ENCODE measurements around the gene HDDC2.

The HDDC2 gene

DNA sequence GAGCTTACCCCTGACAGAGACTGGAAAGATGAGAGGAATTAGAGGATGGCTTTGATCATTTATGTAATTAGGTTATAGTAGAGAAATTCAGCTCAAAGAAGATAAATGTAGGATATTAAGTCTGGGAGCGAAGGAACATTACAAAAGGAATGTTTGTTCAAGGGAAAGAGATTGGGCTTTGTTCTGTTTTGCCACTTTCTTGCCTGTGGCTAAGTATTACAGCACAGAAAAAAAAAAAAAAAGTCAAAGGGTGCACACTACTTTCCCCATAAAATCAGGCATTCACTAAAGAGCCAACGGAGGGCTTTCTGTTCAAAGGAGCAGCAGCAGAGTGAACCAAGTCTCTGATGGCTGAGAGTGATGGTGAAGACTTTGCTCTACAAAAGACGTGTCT is 5.0 kb upstream of the HDDC2 start:
- H2AFZ ChIP-seq (ENCODE audit: low read length, unreplicated experiment) = no peak overlapping the region

DNA sequence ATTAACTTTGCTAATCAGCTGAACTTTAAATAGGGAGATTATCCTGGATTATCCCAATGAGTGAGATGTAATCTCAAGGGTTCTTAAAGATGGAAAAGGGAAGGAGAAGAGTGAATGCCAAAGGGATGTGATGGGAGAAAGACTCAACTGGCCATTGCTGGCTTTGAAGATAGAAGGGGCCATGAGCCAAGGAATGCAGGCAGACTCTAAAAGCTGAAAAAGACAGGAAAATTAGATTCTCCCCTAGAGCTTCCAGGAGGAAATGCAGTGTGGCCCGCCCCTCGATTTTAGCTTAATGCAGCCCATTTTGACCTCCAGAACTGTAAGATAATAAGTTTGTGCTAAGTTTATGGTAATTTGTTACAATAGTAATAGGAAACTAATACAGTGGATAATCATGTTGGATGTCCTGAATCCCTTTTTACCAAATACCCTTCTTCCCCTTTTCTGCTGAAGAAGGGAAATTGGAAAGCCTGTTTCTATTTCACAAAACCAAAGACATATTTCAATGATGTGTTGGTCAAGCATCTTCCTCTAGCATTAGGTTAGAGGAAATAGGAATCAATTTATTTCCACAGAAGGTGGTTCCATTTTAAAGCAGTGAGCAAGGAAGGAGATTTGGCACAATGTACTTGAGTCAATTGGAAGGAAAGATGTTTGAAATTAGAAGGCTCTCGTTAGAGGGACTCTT is 3.3 kb upstream of the HDDC2 start:
- Histone ChIP-seq H3K79me2 (ENCODE audit: control insufficient read depth, insufficient read depth, low read length, unreplicated experiment) (peaks cover 6% of the 10 kb centered on the region), H3K27ac (ENCODE audit: low read depth, low read length) (no peak overlapping the region), H3K27me3 (ENCODE audit: insufficient read depth, low read length) (peaks cover 10% of the 10 kb centered on the region), H3K36me3 (ENCODE audit: insufficient read depth, low read length) (peaks cover 2% of the 10 kb centered on the region; the same call in 1 of the 2 replicates), H3K4me3 (ENCODE audit: low read depth, low read length) (no peak overlapping the region), H3K4me1 (ENCODE audit: control insufficient read depth, insufficient read depth, low read length, unreplicated experiment) (peaks cover 11% of the 10 kb centered on the region), H2AFZ (ENCODE audit: low read length, unreplicated experiment) (no peak overlapping the region)

More for the DNA sequence above, 5.0 kb upstream of the HDDC2 start:
- no peaks in the 10 kb centered on the region for H3K79me2 ChIP-seq (ENCODE audit: control insufficient read depth, insufficient read depth, low read length, unreplicated experiment)
- peaks cover 6% of the 10 kb centered on the region for H3K4me1 ChIP-seq (ENCODE audit: control insufficient read depth, insufficient read depth, low read length, unreplicated experiment)
- H3K36me3 ChIP-seq (ENCODE audit: insufficient read depth, low read length) = no peaks in the 10 kb centered on the region
- no peak overlapping the region for H3K27ac ChIP-seq (ENCODE audit: low read depth, low read length)
- no peak overlapping the region for H3K4me3 ChIP-seq (ENCODE audit: low read depth, low read length)
- H3K27me3 ChIP-seq (ENCODE audit: insufficient read depth, low read length) = peaks cover 10% of the 10 kb centered on the region

DNA sequence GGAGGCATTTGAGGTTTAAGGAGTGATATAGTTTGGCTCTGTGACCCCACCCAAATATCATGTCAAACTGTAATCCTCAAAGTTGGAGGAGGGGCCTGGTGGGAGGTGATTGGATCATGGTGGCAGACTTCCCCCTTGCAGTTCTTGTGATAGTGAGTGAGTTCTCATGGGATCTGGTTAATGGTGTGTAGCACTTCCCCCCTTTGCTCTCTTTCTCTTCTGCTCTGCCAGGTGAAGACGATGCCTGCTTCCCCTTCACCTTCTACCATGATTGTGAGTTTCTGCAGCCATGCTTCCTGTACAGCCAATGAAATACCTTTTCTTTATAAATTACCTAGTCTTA is 1.7 kb upstream of the HDDC2 start:
- Histone ChIP-seq H3K4me1 (ENCODE audit: control insufficient read depth, insufficient read depth, low read length, unreplicated experiment) (peaks cover 19% of the 10 kb centered on the region), H3K36me3 (ENCODE audit: insufficient read depth, low read length) (peaks cover 8% of the 10 kb centered on the region; the same call in 1 of the 2 replicates), H3K79me2 (ENCODE audit: control insufficient read depth, insufficient read depth, low read length, unreplicated experiment) (peaks cover 13% of the 10 kb centered on the region), H3K4me3 (ENCODE audit: low read depth, low read length) (no peak overlapping the region), H2AFZ (ENCODE audit: low read length, unreplicated experiment) (no peak overlapping the region), H3K27me3 (ENCODE audit: insufficient read depth, low read length) (peaks cover 10% of the 10 kb centered on the region), H3K27ac (ENCODE audit: low read depth, low read length) (no peak overlapping the region)

DNA sequence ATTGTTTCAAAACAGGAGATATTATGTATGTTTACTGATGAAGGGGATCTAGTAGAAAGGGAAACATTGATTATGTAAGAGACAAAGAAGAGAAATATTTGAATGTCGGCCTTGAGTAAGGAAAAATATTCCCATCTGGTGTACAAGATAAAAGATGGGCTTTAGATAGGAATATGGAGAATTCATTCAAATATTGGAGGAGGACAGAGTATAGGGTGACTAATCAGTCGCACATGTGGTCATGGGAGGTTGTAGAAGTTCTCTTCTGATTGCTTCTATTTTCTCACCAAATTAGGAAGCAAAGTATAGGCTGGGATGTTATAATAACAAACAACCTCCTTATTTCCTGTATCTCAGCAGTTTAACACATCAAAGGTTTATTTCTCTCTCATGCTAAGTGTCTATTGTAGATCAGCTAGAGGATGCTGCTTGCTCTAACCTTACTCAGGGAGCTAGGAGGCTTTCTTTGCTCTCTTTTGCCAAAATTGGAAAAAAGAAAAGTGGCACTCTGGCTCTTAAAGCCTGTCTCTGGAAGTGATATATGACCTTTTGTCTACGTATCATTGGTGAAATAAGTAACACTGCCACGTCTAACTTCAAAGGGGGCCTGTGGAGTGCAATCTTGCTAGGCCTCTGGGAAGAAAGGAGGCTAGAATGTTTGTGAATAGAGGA is 1.2 kb upstream of the HDDC2 start:
- H3K36me3 ChIP-seq (ENCODE audit: insufficient read depth, low read length) = peaks cover 12% of the 10 kb centered on the region
- H3K27me3 ChIP-seq (ENCODE audit: insufficient read depth, low read length) = peaks cover 10% of the 10 kb centered on the region
- H2AFZ ChIP-seq (ENCODE audit: low read length, unreplicated experiment) = no peak overlapping the region
- H3K4me3 ChIP-seq (ENCODE audit: low read depth, low read length) = no peak overlapping the region
- peaks cover 13% of the 10 kb centered on the region for H3K79me2 ChIP-seq (ENCODE audit: control insufficient read depth, insufficient read depth, low read length, unreplicated experiment)
- peaks cover 18% of the 10 kb centered on the region for H3K4me1 ChIP-seq (ENCODE audit: control insufficient read depth, insufficient read depth, low read length, unreplicated experiment)
- no peak overlapping the region for H3K27ac ChIP-seq (ENCODE audit: low read depth, low read length)

DNA sequence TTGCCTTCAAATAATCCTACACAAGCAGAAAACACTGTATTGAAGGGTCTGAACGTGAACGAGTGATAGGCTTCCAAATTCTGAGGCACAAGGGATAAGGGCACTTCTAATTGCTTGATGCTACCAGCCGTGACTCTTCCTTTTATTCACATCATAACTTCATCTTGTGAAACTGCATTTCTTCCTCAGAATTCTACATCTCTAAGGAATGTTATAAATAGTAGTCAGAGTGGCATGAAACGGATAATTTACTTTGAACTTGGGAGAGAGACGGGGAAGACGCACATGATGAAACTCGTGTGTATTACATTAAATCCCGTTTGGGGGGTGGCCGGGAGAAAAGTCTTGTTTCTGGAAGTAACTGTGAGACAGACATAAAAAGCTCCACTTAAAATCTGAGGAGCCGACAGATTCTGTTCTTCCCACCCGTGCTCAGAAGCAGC is 754 bp downstream of the HDDC2 start:
- H2AFZ ChIP-seq (ENCODE audit: low read length, unreplicated experiment) = peak overlapping the region; percentile 68
- H3K36me3 ChIP-seq (ENCODE audit: insufficient read depth, low read length) = peaks cover 26% of the 10 kb centered on the region
- peak overlapping the region; percentile 75 for H3K4me3 ChIP-seq (ENCODE audit: low read depth, low read length)
- H3K79me2 ChIP-seq (ENCODE audit: control insufficient read depth, insufficient read depth, low read length, unreplicated experiment) = peaks cover 13% of the 10 kb centered on the region
- peaks cover 7% of the 10 kb centered on the region for H3K27me3 ChIP-seq (ENCODE audit: insufficient read depth, low read length)
- H3K27ac ChIP-seq (ENCODE audit: low read depth, low read length) = 0 out of 2 replicates have a peak overlapping the region, but pooled peaks have one; percentile 21
- peaks cover 13% of the 10 kb centered on the region for H3K4me1 ChIP-seq (ENCODE audit: control insufficient read depth, insufficient read depth, low read length, unreplicated experiment)

DNA sequence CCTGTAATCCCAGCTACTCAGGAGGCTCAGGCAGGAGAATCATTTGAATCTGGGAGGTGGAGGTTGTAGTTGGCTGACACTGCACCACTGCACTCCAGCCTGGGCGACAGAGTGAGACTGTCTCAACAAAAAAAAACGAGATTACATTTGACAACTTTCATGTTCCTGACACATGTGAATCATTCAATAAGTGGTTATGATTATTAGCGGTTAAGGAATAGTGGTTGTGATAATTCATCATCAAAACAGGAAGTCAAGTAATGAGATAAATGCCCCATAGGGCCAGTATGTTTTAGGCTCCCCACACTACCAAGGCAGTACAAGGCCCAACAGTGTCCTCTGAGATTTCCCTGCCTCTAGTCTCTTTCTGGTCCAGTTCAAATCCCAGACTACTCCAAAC is 2.5 kb downstream of the HDDC2 start:
- Histone ChIP-seq H3K79me2 (ENCODE audit: control insufficient read depth, insufficient read depth, low read length, unreplicated experiment) (peaks cover 13% of the 10 kb centered on the region), H3K4me1 (ENCODE audit: control insufficient read depth, insufficient read depth, low read length, unreplicated experiment) (peaks cover 13% of the 10 kb centered on the region), H3K4me3 (ENCODE audit: low read depth, low read length) (no peak overlapping the region), H3K27ac (ENCODE audit: low read depth, low read length) (no peak overlapping the region), H2AFZ (ENCODE audit: low read length, unreplicated experiment) (no peak overlapping the region), H3K36me3 (ENCODE audit: insufficient read depth, low read length) (peaks cover 41% of the 10 kb centered on the region), H3K27me3 (ENCODE audit: insufficient read depth, low read length) (no peaks in the 10 kb centered on the region)

DNA sequence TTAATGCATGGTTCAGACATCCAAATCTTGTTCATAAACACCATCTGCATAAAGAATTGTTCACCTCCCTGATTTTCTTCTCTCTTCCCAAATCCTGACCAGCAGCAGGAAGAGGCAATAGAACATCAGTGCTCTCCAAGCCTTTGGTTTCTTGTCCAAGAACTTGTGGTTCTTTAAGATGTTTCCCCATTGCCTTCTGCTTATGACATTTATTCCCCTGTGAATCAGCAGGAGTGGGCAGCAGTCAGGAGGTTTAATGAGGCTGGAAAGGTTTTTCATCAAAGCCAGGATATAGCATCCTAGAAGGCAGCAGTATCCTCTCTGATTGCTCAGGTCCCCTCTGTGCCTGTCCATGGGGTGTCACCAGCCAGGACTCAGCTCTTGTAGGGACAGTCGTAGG is 5.3 kb downstream of the HDDC2 start:
- Histone ChIP-seq H3K4me3 (ENCODE audit: low read depth, low read length) (no peak overlapping the region), H3K4me1 (ENCODE audit: control insufficient read depth, insufficient read depth, low read length, unreplicated experiment) (peaks cover 13% of the 10 kb centered on the region), H3K79me2 (ENCODE audit: control insufficient read depth, insufficient read depth, low read length, unreplicated experiment) (peaks cover 13% of the 10 kb centered on the region), H3K27me3 (ENCODE audit: insufficient read depth, low read length) (no peaks in the 10 kb centered on the region), H2AFZ (ENCODE audit: low read length, unreplicated experiment) (no peak overlapping the region), H3K36me3 (ENCODE audit: insufficient read depth, low read length) (peaks cover 45% of the 10 kb centered on the region), H3K27ac (ENCODE audit: low read depth, low read length) (no peak overlapping the region)

DNA sequence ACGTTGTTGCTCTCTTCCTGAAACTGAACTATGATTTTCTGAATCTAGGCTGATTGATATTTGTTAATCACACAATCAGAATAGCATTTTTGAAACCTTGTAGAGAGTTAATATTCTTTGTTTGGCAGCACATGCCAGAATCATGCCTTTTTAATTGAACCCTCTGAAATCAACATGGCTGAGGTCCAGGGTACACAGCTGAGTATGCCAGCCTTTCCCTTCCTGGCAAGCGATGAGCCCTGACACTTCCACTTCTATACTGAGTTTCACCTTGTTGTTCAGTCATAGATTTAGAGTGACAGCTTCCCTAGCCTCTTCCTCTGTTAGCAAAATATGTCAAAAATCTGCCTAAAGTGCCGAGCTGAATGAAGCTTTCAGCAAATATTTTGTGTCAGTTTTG is 6.8 kb downstream of the HDDC2 start:
- H3K4me3 ChIP-seq (ENCODE audit: low read depth, low read length) = no peak overlapping the region
- H3K27me3 ChIP-seq (ENCODE audit: insufficient read depth, low read length) = no peaks in the 10 kb centered on the region
- no peak overlapping the region for H3K27ac ChIP-seq (ENCODE audit: low read depth, low read length)
- H2AFZ ChIP-seq (ENCODE audit: low read length, unreplicated experiment) = no peak overlapping the region
- peaks cover 52% of the 10 kb centered on the region for H3K36me3 ChIP-seq (ENCODE audit: insufficient read depth, low read length)
- peaks cover 5% of the 10 kb centered on the region for H3K4me1 ChIP-seq (ENCODE audit: control insufficient read depth, insufficient read depth, low read length, unreplicated experiment)
- H3K79me2 ChIP-seq (ENCODE audit: control insufficient read depth, insufficient read depth, low read length, unreplicated experiment) = peaks cover 8% of the 10 kb centered on the region

DNA sequence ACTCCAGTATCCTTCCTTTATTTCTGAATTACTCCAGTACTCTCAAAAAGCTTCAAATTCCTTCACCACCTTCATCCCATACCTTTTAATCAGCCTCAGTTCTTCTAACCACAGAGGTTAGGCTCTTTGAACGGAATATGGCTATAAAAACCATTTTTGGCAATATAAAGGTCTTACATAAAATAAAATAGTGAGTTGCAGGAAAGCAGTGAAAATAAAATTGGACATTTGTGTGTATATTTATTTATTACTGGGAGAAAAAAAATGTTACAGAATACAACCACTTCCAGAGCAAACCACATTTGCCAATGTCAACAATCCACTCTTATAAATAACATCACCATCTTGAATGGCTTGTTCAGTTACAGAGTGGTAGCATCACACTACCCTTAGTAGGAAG is 7.7 kb downstream of the HDDC2 start:
- no peaks in the 10 kb centered on the region for H3K27me3 ChIP-seq (ENCODE audit: insufficient read depth, low read length)
- peaks cover 2% of the 10 kb centered on the region for H3K79me2 ChIP-seq (ENCODE audit: control insufficient read depth, insufficient read depth, low read length, unreplicated experiment)
- H3K4me1 ChIP-seq (ENCODE audit: control insufficient read depth, insufficient read depth, low read length, unreplicated experiment) = no peaks in the 10 kb centered on the region
- peaks cover 54% of the 10 kb centered on the region for H3K36me3 ChIP-seq (ENCODE audit: insufficient read depth, low read length)
- no peak overlapping the region for H3K27ac ChIP-seq (ENCODE audit: low read depth, low read length)
- H3K4me3 ChIP-seq (ENCODE audit: low read depth, low read length) = no peak overlapping the region
- no peak overlapping the region for H2AFZ ChIP-seq (ENCODE audit: low read length, unreplicated experiment)

DNA sequence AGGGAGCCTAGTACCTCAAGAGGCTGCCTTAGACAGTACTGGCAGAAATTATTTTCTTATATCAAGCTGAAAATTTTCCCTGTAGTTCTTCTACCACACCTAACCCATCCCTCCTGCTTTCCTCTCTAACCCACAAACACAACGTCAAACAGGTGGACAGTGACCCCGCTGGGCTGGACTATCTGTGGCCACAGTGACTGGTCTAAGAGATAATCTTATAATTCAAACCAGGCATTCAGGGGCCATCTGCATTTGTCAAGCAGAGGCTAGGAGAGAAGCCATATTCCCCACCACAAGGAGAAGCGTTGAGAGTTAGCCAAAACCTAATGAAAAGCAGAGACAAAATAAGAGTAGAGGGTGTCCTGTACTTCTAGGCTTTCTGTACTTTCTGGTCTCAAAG is 8.2 kb downstream of the HDDC2 start:
- H3K36me3 ChIP-seq (ENCODE audit: insufficient read depth, low read length) = peaks cover 53% of the 10 kb centered on the region
- no peaks in the 10 kb centered on the region for H3K27me3 ChIP-seq (ENCODE audit: insufficient read depth, low read length)
- no peak overlapping the region for H3K4me3 ChIP-seq (ENCODE audit: low read depth, low read length)
- H3K27ac ChIP-seq (ENCODE audit: low read depth, low read length) = no peak overlapping the region
- no peak overlapping the region for H2AFZ ChIP-seq (ENCODE audit: low read length, unreplicated experiment)
- H3K4me1 ChIP-seq (ENCODE audit: control insufficient read depth, insufficient read depth, low read length, unreplicated experiment) = no peaks in the 10 kb centered on the region
- H3K79me2 ChIP-seq (ENCODE audit: control insufficient read depth, insufficient read depth, low read length, unreplicated experiment) = peaks cover 2% of the 10 kb centered on the region

DNA sequence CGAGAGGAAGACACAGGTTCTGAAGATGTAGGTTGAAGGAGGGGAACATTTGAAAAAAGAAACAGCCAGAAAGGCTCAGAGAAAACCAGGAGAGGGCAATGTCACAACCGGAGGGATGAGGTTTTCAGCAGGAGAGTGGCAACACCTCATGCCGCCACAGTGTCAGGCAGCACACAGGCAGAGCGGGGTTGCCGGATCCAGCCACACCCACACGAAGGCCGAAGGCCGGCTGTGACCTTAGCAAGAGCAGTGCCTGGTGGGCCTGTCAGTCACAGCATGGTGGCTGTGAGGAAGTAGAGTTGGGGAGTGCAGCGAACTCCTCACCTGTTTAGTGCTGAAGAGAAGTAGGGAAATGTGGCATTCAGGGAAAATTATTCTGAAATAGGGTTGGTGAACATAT is 14.0 kb downstream of the HDDC2 start:
- peaks cover 46% of the 10 kb centered on the region for H3K36me3 ChIP-seq (ENCODE audit: insufficient read depth, low read length)
- H2AFZ ChIP-seq (ENCODE audit: low read length, unreplicated experiment) = no peak overlapping the region
- no peaks in the 10 kb centered on the region for H3K4me1 ChIP-seq (ENCODE audit: control insufficient read depth, insufficient read depth, low read length, unreplicated experiment)
- H3K27ac ChIP-seq (ENCODE audit: low read depth, low read length) = no peak overlapping the region
- H3K79me2 ChIP-seq (ENCODE audit: control insufficient read depth, insufficient read depth, low read length, unreplicated experiment) = peaks cover 2% of the 10 kb centered on the region
- H3K27me3 ChIP-seq (ENCODE audit: insufficient read depth, low read length) = no peaks in the 10 kb centered on the region
- no peak overlapping the region for H3K4me3 ChIP-seq (ENCODE audit: low read depth, low read length)
